Left lobe of liver (tissue), 2 donors: Measurements from ENCODE around the gene NR6A1. TPM values are rescaled to one million over a fixed set of nuclear protein-coding genes. Genes with fewer than 3 reads are reported as not detected.

Experiments
- ATAC-seq: fragments of 200-7000 bp; cut with Tn5 transposase; one replicate; pipeline ENCODE4 v1.9.1; 2020; ENCODE audit warnings: mild to moderate bottlenecking, moderate library complexity
- DNase-seq: peaks from one replicate; pipeline ENCODE4 v3.0.0-alpha.2; 2020; ENCODE audit warnings: low spot score
- total RNA-seq: library from RNA; stranded (reverse); gene quantifications from one replicate; pipeline ENCODE4 v1.2.1, GENCODE V29; 2021
- donor health status: DM: no; HTN: no; CAD: no; lungs with moderate emphysema.
- donor health status: DM: no; HTN: yes; CAD: no.

The NR6A1 gene
- total RNA-seq, 1 donor from 2014 or later, result 2.4 TPM

GRCh38 chr9:124550072-124550471 lies 221.0 kb downstream of the NR6A1 start:
- no peak for ATAC-seq
- no peak for DNase-seq

GRCh38 chr9:124549016-124549415 lies 222.1 kb downstream of the NR6A1 start:
- ATAC-seq (no peak), DNase-seq (no peak)

DNA sequence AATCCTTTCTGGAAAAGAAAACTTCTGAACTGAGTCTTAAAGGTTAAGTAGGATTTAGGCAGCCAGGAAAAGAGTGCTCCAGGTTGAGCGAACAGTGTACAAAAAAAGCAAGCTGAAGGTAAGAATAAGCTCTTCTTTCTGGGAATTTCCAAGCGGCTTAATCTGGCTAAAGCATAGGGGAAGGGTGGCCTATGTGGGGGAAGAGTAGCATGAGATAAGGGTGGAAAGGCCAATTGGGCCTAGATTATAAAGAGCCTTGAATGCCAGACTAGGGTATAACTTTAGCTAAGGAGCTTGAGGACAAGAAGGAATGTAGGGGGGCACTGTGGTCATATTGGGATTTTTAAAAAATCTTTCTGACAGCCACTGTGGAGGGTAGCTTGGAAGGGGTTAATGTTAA lies 226.6 kb downstream of the NR6A1 start:
- DNase-seq (no peak), ATAC-seq (no peak)

DNA sequence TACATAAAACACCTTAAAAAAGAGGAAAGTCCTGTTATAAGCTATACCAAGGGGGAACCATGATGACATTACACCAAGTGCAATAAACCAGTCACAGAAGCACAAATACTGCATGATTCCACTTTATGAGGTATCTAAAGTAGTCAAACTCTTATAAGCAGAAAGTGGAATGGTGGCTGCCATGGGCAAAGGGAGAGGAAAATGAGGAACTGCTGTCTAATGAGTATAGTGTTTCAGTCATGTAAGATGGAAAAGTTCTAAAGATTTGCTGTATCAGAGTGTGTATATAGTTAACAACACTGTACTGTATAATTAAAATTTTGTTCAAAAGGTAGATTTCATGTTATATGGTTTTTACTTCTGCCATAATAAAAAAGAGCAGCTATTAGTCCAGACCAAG lies 229.3 kb downstream of the NR6A1 start:
- DNase-seq, result no peak
- no peak for ATAC-seq

DNA sequence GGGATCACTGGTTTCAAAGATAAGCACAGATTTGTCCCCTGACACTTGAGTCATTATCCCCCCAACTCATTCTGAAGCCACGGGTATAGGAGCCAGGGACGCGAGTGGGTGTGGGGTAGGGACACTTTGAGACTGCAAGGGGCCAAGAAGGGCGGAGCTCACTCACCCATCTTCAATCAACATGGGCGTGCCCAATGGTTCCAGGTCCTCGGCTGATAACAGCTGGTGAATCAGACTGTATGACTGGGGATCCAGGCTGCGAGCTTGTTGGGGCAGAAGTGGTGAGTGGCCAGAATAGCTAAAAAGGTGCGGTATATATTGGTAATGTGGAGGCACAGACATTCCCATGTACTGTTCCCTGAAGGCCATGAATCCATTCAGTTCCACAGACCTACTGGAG lies 233.2 kb downstream of the NR6A1 start:
- DNase-seq (no peak), ATAC-seq (no peak)

DNA sequence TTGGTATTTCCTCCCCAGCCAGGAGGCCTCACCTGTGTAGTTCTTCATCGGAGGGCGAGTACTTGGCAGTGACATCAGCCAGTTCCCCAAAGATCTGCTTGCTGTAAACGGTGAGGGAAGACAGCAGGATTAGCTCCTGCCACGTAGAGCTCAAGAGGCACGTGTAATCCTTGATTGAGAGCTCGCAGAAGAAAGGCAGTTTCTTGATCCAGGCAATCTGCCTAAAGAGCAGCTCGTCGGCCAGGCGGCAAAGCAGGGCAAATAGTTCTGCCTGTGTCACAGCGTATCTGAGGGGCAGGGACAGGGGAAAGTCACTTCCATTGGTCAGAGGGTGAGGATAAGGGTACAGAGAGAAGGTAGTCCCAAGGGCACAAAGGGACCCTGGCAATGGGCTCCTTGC lies 235.3 kb downstream of the NR6A1 start:
- no peak for ATAC-seq
- DNase-seq, result no peak

GRCh38 chr9:124532897-124533296 lies 238.2 kb downstream of the NR6A1 start:
- DNase-seq (no peak), ATAC-seq (no peak)

DNA sequence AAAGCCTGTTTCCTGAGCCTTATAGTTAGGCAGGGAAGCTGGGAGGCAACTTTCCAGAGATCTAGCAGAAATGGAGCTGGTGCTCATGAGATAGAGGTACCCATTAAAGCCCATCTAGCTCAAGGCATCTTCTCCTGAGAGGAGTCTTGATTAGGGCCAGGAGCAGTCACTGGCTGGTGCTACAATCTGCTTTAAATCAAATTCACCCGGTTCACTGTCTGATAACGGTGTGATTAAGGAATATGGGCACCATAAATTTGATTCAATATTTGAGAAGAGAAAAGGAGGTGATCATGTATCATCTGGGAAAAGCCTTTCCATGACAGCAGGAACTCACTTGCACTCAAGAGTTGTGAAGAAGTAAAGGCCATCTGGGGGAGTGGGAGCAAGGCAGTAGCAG lies 240.0 kb downstream of the NR6A1 start:
- ATAC-seq (no peak), DNase-seq (no peak)

DNA sequence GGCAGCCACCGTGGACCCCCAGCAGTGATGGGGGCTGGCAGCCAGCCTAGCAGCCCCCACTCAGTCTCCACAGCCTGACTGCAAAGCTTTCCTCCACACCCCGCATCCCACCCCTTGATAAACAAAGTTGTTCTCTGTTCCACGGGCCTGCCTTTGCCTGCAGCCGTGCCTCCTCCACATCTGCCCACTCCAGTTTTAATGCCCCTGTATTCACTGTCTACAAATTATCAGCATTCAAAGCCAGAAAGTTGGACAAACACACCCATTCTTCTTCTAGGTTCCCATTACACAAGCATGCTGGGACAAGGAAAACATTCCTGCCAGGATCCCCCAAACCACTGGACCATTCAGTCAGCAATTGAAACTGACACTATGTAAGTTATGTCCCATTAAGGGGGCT lies 240.9 kb downstream of the NR6A1 start:
- ATAC-seq, result no peak

GRCh38 chr9:124527781-124528180 lies 243.3 kb downstream of the NR6A1 start:
- no peak for ATAC-seq
- DNase-seq, result no peak

More for the DNA sequence above, 240.9 kb downstream of the NR6A1 start:
- DNase-seq, result no peak

DNA sequence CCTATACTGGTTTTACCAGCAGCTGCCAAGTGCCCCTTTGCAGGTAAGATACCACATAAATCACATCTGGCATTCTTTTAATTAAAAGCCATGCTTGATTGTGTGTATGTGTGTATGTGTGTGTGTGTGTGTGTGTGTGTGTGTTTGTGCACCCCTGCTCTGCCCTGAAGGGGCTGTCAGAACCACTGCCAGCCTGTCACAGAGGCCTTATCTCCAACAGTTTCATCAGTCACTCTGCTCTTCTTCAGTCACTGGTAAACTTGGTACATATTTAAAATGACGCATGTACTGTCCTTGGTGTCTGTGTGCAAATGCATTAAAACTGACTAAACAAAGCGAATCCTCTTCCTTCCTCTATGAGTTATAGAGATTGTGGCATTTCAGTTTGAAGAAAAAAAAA lies 244.9 kb downstream of the NR6A1 start:
- DNase-seq, result no peak
- ATAC-seq, result no peak

DNA sequence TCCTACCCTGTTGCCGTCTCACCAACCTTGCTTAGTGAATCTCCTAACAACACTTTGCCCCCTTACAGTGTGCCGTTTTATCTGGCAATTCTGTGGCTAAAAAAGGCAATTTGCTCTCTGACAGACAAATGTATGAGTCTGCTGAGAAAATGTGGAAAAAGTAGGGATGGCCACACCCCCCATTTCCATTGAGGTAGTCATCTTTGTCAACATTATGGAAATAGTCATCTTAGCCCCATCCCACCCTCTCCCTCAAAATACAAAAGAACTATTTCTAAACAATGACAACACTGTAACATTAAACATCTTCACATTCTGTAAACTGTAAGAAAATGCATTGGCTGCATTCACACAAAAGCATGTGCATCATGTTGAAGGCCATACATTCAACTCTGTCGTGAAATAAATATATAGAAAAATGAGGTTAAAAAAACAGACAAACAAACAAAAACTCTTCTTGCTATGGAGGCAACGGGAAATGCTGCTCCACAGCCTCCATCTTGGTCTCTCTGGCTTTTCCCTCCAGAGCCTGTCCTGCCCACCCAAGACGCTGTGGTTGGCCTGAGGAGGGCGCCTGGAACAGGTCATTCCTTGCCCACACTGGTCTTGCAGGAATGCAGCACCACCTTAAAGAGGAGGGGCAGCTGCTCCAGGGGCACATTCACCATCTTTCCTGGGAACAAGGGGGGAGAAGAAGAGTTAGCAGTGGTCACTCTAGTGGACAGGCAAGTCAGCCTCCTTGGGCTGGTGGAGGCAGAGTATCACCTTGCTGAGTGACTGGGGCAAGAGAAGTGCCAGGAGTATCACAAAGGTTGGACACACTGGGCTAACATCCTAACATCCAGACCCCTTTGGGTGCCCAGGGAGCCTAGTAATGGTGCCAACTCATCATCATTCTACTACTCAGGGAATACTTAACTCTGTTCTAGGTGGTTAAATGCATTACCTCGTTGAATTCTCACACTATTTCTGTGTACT lies 248.7 kb downstream of the NR6A1 start:
- DNase-seq, result no peak
- no peak for ATAC-seq

- ATAC-seq (no peak), DNase-seq (no peak)
These were observed 250.0 kb downstream of the NR6A1 start for GRCh38 chr9:124521142-124521541.

DNA sequence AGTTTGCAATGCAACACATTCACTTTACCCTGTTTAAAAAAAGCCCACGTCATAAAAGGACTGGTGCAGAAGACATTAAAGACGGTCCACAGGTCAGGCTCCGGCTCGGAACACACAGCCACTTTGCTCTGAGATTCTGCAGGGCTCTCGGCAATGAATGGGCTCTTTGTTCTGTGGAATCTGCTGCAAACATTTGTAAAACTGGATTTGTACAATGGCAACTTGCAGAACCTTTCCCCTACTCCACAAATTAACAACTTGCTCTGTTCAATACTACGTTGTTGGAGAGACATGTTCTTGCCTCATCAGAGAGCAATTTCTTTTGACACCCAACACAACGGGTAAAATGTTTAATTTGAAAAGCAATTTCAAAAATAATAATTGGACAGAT lies 250.9 kb downstream of the NR6A1 start:
- ATAC-seq, result no peak
- DNase-seq, result no peak

DNA sequence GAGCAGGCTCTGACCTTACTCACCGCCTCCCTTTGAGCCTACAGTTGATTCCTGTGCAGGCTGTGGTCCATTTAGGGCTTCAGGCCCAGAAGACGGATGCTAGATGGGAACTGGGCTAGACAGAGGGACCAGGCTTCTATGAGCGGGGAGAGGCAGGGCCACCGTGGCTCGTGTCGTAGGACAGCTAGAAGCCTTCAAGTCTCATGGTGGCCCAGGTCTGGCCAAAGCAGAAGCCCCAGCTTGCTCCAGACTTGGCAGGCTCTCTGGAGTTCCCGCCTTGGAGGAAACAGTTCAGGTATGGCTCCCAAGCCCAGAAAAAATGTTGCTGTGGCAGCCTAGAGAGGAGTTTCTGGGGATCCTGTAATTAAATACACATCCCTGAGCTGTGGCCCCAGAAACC lies 253.0 kb downstream of the NR6A1 start:
- ATAC-seq, result no peak
- no peak for DNase-seq

DNA sequence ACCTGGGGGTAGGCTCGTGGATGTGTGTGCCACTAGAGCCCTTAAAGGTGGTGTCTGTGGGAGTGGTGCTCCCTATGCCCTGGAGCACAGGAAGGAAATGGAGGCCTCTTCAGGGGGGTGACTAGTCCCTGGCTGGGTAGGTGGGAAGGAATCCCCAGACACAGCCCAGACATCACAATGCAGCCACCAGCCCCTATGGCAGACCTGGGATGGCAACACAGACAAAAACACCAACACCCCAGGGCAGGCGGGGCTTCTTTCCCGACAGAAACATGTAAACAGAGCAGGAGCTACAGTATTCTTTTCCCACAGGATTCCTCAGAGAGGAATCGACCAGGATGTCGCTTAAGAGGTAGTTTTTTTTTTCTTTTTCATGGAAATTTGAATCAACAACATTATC lies 253.5 kb downstream of the NR6A1 start:
- no peak for ATAC-seq
- DNase-seq, result no peak

- DNase-seq (no peak), ATAC-seq (no peak)
These were observed 256.2 kb downstream of the NR6A1 start for GRCh38 chr9:124514874-124515273.

DNA sequence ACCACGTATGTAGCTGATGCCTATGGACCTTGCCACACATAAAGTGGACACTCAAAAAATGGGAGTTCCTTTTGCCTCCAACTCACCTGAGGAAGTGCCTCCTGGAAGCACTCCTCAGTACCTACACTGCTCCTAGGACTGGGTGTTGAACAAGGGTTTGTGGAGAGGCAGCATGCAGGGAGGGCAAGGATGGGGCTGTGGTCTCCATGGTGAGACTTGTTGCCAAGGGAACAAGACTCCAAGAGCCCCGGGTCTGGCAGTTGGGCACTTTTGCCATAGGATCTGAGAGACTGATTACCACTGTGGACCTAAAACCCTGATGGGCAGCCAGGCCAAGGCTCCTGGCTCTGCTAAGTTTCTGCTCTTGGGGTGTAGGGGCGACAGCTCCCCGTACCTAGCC lies 257.0 kb downstream of the NR6A1 start:
- DNase-seq (no peak), ATAC-seq (no peak)

- no peak for ATAC-seq
- DNase-seq, result no peak
These were observed 257.6 kb downstream of the NR6A1 start for GRCh38 chr9:124513376-124513994.

GRCh38 chr9:124512806-124513204 lies 258.3 kb downstream of the NR6A1 start:
- DNase-seq (no peak), ATAC-seq (no peak)

GRCh38 chr9:124511891-124512805 lies 259.0 kb downstream of the NR6A1 start:
- peak; percentile 40 for ATAC-seq
- no peak for DNase-seq
